ENCODE results near the gene TBL1XR1. TPM values are rescaled to one million over a fixed set of nuclear protein-coding genes. Genes with fewer than 3 reads are reported as not detected.

The TBL1XR1 gene
- total and polyA plus RNA-seq, 2 of the 13 experiments (the other 11 are each of a cell fraction or from before 2014, with no cell fraction given): 57.7 to 62.5 TPM

- Histone ChIP-seq H2AFZ (ENCODE audit: low read length) (no peak overlapping the region), H3K4me2 (ENCODE audit: low read depth, low read length) (no peak overlapping the region), H3K79me2 (ENCODE audit: insufficient read depth, low read length) (peaks cover 99% of the 10 kb centered on the region), H3K4me3 (replicated peaks in 1 of 3; ENCODE audit: insufficient read depth in 1 of 3, low read depth in 2 of 3, low read length in 3 of 3) (no peak overlapping the region), H3K36me3 (replicated peaks in 1 of 2; ENCODE audit: control insufficient read depth in 1 of 2, insufficient read depth in 2 of 2, low read length in 2 of 2) (no peaks in the 10 kb centered on the region), H3K27me3 (ENCODE audit: control insufficient read depth in 1 of 2, insufficient read depth in 2 of 2, low read length in 2 of 2) (no peaks in the 10 kb centered on the region), H3K27ac (ENCODE audit: extremely low read length, insufficient read depth, low read length) (no peak overlapping the region), H3K4me1 (ENCODE audit: insufficient read depth, low read length) (peaks cover 48% of the 10 kb centered on the region), H3K9ac (ENCODE audit: insufficient read depth, low read depth, low read length) (no peak overlapping the region), H3K9me3 (ENCODE audit: low read length) (no peaks in the 10 kb centered on the region), H4K20me1 (ENCODE audit: insufficient read depth, low read length) (peaks cover 87% of the 10 kb centered on the region)
- WGBS (ENCODE audit: low lambda C conversion rate): 94% methylated on average over 1 of the region's 1 CpG
- FAIRE-seq (no peak), ATAC-seq (no peak), DNase-seq (ENCODE audit: low spot score) (no peak)
- in situ Hi-C loops (cut with HindIII; ENCODE audit: extremely low pct_ligation_motif_present, low pct_unique_long_range_greater_than_20kb) (no loop called here), intact Hi-C loops (cut with micrococcal nuclease; ENCODE audit: unreplicated experiment) (no loop called here)
- no peak for TF ChIP-seq ZNF329 (CRISPR knock-in tag; IDR thresholded peaks at IDR 0.05; ENCODE audit: low read depth)
- ChIA-PET POLR2A (no interaction called here), CTCF (ENCODE audit: low intra/inter-chr PET ratio, low total read pairs) (no interaction called here)
- BruUV-seq (replicated peaks): no TSS peak
Measured at GRCh38 chr3:177182352-177182751, 14.9 kb downstream of the TBL1XR1 start.

DNA sequence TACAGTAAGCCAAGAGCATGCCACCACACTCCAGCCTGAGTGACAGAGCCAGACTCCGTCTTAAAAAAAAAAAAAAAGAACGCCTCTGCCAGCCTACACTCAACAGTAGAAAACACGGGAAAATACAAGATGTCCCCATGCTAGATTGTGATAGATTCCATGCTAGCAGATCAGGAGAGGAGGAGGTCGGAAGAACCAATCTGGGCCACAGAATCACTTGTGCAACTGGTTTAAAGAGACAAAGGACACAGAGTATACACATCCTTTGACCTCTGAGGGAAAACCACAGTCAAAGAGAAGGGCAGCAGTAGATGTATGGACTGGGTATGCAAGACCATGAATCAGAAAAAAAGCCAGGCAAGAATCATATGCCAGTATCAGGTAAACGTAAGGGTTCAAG is 15.9 kb downstream of the TBL1XR1 start:
- 73% methylated on average over 5 of the region's 5 CpGs for WGBS (ENCODE audit: low lambda C conversion rate)
- FAIRE-seq: peak; percentile 21
- intact Hi-C loops (cut with micrococcal nuclease; ENCODE audit: unreplicated experiment) (no loop called here), in situ Hi-C loops (cut with HindIII; ENCODE audit: extremely low pct_ligation_motif_present, low pct_unique_long_range_greater_than_20kb) (no loop called here)
- ATAC-seq: peak; percentile 88
- Histone ChIP-seq H3K9ac (ENCODE audit: insufficient read depth, low read depth, low read length) (no peak overlapping the region), H3K79me2 (ENCODE audit: insufficient read depth, low read length) (peaks cover 100% of the 10 kb centered on the region), H3K36me3 (replicated peaks in 1 of 2; ENCODE audit: control insufficient read depth in 1 of 2, insufficient read depth in 2 of 2, low read length in 2 of 2) (no peaks in the 10 kb centered on the region), H3K27ac (ENCODE audit: extremely low read length, insufficient read depth, low read length) (no peak overlapping the region), H3K27me3 (ENCODE audit: control insufficient read depth in 1 of 2, insufficient read depth in 2 of 2, low read length in 2 of 2) (no peaks in the 10 kb centered on the region), H3K4me1 (ENCODE audit: insufficient read depth, low read length) (peaks cover 45% of the 10 kb centered on the region), H2AFZ (ENCODE audit: low read length) (no peak overlapping the region), H4K20me1 (ENCODE audit: insufficient read depth, low read length) (peaks cover 86% of the 10 kb centered on the region), H3K4me3 (replicated peaks in 1 of 3; ENCODE audit: insufficient read depth in 1 of 3, low read depth in 2 of 3, low read length in 3 of 3) (no peak overlapping the region), H3K9me3 (ENCODE audit: low read length) (no peaks in the 10 kb centered on the region), H3K4me2 (ENCODE audit: low read depth, low read length) (no peak overlapping the region)
- 0 out of 2 replicates have a peak, but pooled peaks have one; percentile 4 for TF ChIP-seq CEBPG (CRISPR knock-in tag; IDR thresholded peaks at IDR 0.05)
- TF ChIP-seq NR2F6 (IDR thresholded peaks at IDR 0.05): no peak
- TF ChIP-seq NR2F6 (CRISPR knock-in tag; IDR thresholded peaks at IDR 0.05): peak; percentile 44; the same call in 1 of the 2 replicates
- TF ChIP-seq, protein P1, sequence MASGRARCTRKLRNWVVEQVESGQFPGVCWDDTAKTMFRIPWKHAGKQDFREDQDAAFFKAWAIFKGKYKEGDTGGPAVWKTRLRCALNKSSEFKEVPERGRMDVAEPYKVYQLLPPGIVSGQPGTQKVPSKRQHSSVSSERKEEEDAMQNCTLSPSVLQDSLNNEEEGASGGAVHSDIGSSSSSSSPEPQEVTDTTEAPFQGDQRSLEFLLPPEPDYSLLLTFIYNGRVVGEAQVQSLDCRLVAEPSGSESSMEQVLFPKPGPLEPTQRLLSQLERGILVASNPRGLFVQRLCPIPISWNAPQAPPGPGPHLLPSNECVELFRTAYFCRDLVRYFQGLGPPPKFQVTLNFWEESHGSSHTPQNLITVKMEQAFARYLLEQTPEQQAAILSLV (CRISPR knock-in tag; IDR thresholded peaks at IDR 0.05; ENCODE audit: borderline replicate concordance): no peak
- no peak for TF ChIP-seq NONO (IDR thresholded peaks at IDR 0.05)
- no peak for TF ChIP-seq NONO (CRISPR knock-in tag; conservative IDR thresholded peaks at IDR 0.05)
- TF ChIP-seq HNF4A (CRISPR knock-in tag; IDR thresholded peaks at IDR 0.05): 0 out of 2 replicates have a peak, but pooled peaks have one; percentile 8
- peak; percentile 24; the same call in 1 of the 2 replicates for TF ChIP-seq HOMEZ (CRISPR knock-in tag; IDR thresholded peaks at IDR 0.05; ENCODE audit: low read depth)
- ChIA-PET CTCF (ENCODE audit: low intra/inter-chr PET ratio, low total read pairs) (no interaction called here), POLR2A (no interaction called here)
- BruUV-seq (replicated peaks): no TSS peak
- DNase-seq (ENCODE audit: low spot score): peak; percentile 36
